HEK293 (cell line): ENCODE data around the gene LRRC49.

Experiments used
- TF ChIP-seq, protein P1 (sequence below): fragments of 450-650 bp; formaldehyde crosslinking; IDR thresholded peaks from 2 replicates; pipeline ENCODE4 v1.5.1; 2016; ENCODE audit warnings: missing biosample characterization, missing genetic modification characterization
- TF ChIP-seq, protein P2 (sequence below): fragments of 450-650 bp; formaldehyde crosslinking; IDR thresholded peaks from 2 replicates; pipeline ENCODE4 v1.5.1; 2016; ENCODE audit warnings: missing biosample characterization, missing genetic modification characterization
- TF ChIP-seq, protein P3 (sequence below): fragments of 450-650 bp; formaldehyde crosslinking; IDR thresholded peaks from 2 replicates; pipeline ENCODE4 v1.5.1; 2016; ENCODE audit warnings: missing biosample characterization, missing genetic modification characterization

GRCh38 chr15:70873232-70874054 lies 19.2 kb upstream of the LRRC49 start:
- TF ChIP-seq, protein P1, sequence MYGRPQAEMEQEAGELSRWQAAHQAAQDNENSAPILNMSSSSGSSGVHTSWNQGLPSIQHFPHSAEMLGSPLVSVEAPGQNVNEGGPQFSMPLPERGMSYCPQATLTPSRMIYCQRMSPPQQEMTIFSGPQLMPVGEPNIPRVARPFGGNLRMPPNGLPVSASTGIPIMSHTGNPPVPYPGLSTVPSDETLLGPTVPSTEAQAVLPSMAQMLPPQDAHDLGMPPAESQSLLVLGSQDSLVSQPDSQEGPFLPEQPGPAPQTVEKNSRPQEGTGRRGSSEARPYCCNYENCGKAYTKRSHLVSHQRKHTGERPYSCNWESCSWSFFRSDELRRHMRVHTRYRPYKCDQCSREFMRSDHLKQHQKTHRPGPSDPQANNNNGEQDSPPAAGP (tag by site-specific recombination) = no peak
- TF ChIP-seq, protein P2, sequence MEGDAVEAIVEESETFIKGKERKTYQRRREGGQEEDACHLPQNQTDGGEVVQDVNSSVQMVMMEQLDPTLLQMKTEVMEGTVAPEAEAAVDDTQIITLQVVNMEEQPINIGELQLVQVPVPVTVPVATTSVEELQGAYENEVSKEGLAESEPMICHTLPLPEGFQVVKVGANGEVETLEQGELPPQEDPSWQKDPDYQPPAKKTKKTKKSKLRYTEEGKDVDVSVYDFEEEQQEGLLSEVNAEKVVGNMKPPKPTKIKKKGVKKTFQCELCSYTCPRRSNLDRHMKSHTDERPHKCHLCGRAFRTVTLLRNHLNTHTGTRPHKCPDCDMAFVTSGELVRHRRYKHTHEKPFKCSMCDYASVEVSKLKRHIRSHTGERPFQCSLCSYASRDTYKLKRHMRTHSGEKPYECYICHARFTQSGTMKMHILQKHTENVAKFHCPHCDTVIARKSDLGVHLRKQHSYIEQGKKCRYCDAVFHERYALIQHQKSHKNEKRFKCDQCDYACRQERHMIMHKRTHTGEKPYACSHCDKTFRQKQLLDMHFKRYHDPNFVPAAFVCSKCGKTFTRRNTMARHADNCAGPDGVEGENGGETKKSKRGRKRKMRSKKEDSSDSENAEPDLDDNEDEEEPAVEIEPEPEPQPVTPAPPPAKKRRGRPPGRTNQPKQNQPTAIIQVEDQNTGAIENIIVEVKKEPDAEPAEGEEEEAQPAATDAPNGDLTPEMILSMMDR (tag by site-specific recombination) = no peak
- TF ChIP-seq, protein P3, sequence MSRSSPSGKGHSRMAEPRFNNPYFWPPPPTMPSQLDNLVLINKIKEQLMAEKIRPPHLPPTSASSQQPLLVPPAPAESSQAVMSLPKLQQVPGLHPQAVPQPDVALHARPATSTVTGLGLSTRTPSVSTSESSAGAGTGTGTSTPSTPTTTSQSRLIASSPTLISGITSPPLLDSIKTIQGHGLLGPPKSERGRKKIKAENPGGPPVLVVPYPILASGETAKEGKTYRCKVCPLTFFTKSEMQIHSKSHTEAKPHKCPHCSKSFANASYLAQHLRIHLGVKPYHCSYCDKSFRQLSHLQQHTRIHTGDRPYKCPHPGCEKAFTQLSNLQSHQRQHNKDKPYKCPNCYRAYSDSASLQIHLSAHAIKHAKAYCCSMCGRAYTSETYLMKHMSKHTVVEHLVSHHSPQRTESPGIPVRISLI (tag by site-specific recombination) = no peak
